GM18519 (cell line): Measurements from ENCODE around the gene GIMAP8.
"Not testable (repeated sequence)": the region's sequence is repeated elsewhere in the genome, so short reads cannot be mapped to it uniquely, and the experiment has no call there.

Experiments used
- ATAC-seq: cut with Tn5 transposase; IDR thresholded peaks from one replicate; pipeline ENCODE4 v1.9.1; 2021; ENCODE audit warnings: mild to moderate bottlenecking, moderate library complexity; ENCODE audit not compliant: unreplicated experiment, low FRiP score

GIMAP8 gene

GRCh38 chr7:150461520-150461919 is 11.1 kb downstream of the GIMAP8 start:
- no peak for ATAC-seq

- no peak for ATAC-seq
Observed at GRCh38 chr7:150462413-150462812, 12.0 kb downstream of the GIMAP8 start.

- ATAC-seq = no peak
Observed at GRCh38 chr7:150463461-150463860, 13.0 kb downstream of the GIMAP8 start.

- no peak for ATAC-seq
Observed at GRCh38 chr7:150464962-150465361, 14.5 kb downstream of the GIMAP8 start.

- no peak for ATAC-seq
Observed at GRCh38 chr7:150465414-150465813, 15.0 kb downstream of the GIMAP8 start.

- ATAC-seq = no peak
Observed at GRCh38 chr7:150466477-150466876, 16.0 kb downstream of the GIMAP8 start.

GRCh38 chr7:150468241-150468640 is 17.8 kb downstream of the GIMAP8 start:
- ATAC-seq = no peak

- no peak for ATAC-seq
Observed at GRCh38 chr7:150471886-150472285, 21.5 kb downstream of the GIMAP8 start.

GRCh38 chr7:150473902-150474301 is 23.5 kb downstream of the GIMAP8 start:
- ATAC-seq = no peak

GRCh38 chr7:150476285-150476684 is 25.9 kb downstream of the GIMAP8 start:
- no peak for ATAC-seq

- no peak for ATAC-seq
Observed at GRCh38 chr7:150476819-150477631, 26.6 kb downstream of the GIMAP8 start.

GRCh38 chr7:150479023-150479716 is 28.7 kb downstream of the GIMAP8 start:
- ATAC-seq = no peak

- ATAC-seq = no peak
Observed at GRCh38 chr7:150481186-150481920, 30.9 kb downstream of the GIMAP8 start.

GRCh38 chr7:150481922-150482321 is 31.5 kb downstream of the GIMAP8 start:
- no peak for ATAC-seq

GRCh38 chr7:150483514-150483913 is 33.1 kb downstream of the GIMAP8 start:
- not testable (repeated sequence) for ATAC-seq

- not testable (repeated sequence) for ATAC-seq
Observed at GRCh38 chr7:150484071-150484470, 33.6 kb downstream of the GIMAP8 start.

GRCh38 chr7:150487625-150488024 is 37.2 kb downstream of the GIMAP8 start:
- no peak for ATAC-seq

GRCh38 chr7:150489782-150490181 is 39.4 kb downstream of the GIMAP8 start:
- no peak for ATAC-seq

GRCh38 chr7:150493442-150493841 is 43.0 kb downstream of the GIMAP8 start:
- ATAC-seq = not testable (repeated sequence)

GRCh38 chr7:150502519-150502918 is 52.1 kb downstream of the GIMAP8 start:
- no peak for ATAC-seq

GRCh38 chr7:150503155-150503554 is 52.7 kb downstream of the GIMAP8 start:
- no peak for ATAC-seq
